ENCODE data around the gene PEBP1.

DNA sequence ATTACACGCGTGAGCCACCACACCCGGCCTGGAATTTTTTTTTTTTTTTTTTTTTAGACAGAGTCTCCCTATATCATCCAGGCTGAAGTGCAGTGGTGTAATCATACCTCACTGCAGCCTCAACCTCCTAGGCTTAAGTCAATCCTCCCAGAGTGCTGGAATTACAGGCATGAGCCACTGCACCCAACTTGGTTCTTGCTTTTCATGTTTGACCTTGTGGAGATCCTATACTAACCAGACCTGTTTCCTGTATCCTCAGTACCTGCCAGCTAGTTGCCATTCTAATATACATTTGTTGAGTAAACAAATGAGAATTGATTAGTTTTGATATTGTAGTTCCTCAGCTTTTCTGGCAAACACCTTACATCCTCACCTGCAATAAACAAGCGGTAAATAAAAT, 28.9 kb upstream of the PEBP1 start:
- TF ChIP-seq EZH2 (IDR thresholded peaks at IDR 0.05; ENCODE audit: low read depth): no peak
- TF ChIP-seq, protein P1, sequence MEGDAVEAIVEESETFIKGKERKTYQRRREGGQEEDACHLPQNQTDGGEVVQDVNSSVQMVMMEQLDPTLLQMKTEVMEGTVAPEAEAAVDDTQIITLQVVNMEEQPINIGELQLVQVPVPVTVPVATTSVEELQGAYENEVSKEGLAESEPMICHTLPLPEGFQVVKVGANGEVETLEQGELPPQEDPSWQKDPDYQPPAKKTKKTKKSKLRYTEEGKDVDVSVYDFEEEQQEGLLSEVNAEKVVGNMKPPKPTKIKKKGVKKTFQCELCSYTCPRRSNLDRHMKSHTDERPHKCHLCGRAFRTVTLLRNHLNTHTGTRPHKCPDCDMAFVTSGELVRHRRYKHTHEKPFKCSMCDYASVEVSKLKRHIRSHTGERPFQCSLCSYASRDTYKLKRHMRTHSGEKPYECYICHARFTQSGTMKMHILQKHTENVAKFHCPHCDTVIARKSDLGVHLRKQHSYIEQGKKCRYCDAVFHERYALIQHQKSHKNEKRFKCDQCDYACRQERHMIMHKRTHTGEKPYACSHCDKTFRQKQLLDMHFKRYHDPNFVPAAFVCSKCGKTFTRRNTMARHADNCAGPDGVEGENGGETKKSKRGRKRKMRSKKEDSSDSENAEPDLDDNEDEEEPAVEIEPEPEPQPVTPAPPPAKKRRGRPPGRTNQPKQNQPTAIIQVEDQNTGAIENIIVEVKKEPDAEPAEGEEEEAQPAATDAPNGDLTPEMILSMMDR (conservative IDR thresholded peaks at IDR 0.05): no peak

Measured in PC-9 (cell line).